Panc1 (cell line): ENCODE data around the gene MTMR12. TPM values are rescaled to one million over a fixed set of nuclear protein-coding genes. Genes with fewer than 3 reads are reported as not detected.

Source experiments
- ATAC-seq: fragments of 200-7000 bp; cut with Tn5 transposase; 2 replicates; pipeline ENCODE4 v1.9.1; 2020; ENCODE audit warnings: mild to moderate bottlenecking, moderate library complexity
- BruUV-seq: library from RNA; stranded (reverse); fragments of 400-500 nt; replicated peaks from 2 replicates; lab custom pipeline; 2021; lab: Mats Ljungman, UMichigan
- CTCF ChIA-PET: fragments of 300-600 bp; sonication (Branson Sonifier 250); formaldehyde crosslinking; loops from one replicate; lab custom pipeline; 2022; ENCODE audit warnings: antibody characterized with exemption; lab: Charles Lee
- POLR2A ChIA-PET: fragments of 300-600 bp; sonication (Branson Sonifier 250); formaldehyde crosslinking; loops from one replicate; lab custom pipeline; 2022; ENCODE audit warnings: antibody characterized with exemption; lab: Charles Lee
- DNase-seq: peaks from one replicate; pipeline ENCODE4 v3.0.0-alpha.2; 2010; ENCODE audit warnings: low read depth, low spot score
- H3K27ac ChIP-seq: 2 replicates; pipeline ENCODE4 v1.5.1; 2011; ENCODE audit warnings: mild to moderate bottlenecking, low read length, inconsistent platforms
- H3K27me3 ChIP-seq: fragments of 200-500 bp; sonication (Bioruptor generic); 2 replicates; pipeline ENCODE4 v1.6.0; 2014; ENCODE audit warnings: low read length, inconsistent platforms; ENCODE audit not compliant: control insufficient read depth, insufficient read depth
- H3K36me3 ChIP-seq: fragments of 200-500 bp; sonication (Bioruptor generic); 2 replicates; pipeline ENCODE4 v1.5.1; 2014; ENCODE audit warnings: inconsistent platforms, mild to moderate bottlenecking, low read length, moderate library complexity; ENCODE audit not compliant: control insufficient read depth, insufficient read depth
- H3K4me1 ChIP-seq: 2 replicates; pipeline ENCODE4 v1.5.1; 2011; ENCODE audit warnings: inconsistent platforms, mild to moderate bottlenecking, low read length, moderate library complexity; ENCODE audit not compliant: control insufficient read depth, insufficient read depth
- H3K4me3 ChIP-seq, 2 experiments: 2 replicates each; pipeline ENCODE4 v1.5.1; 2011 to 2012; ENCODE audit warnings: low read depth in 2 of 2, low read length in 2 of 2, mild to moderate bottlenecking in 2 of 2, inconsistent platforms in 1 of 2, moderate library complexity in 1 of 2
- H3K9me3 ChIP-seq: fragments of 200-500 bp; sonication (Bioruptor generic); 2 replicates; pipeline ENCODE4 v1.5.1; 2014; ENCODE audit warnings: low read depth, mild to moderate bottlenecking, inconsistent platforms, low read length, moderate library complexity; ENCODE audit not compliant: control insufficient read depth, insufficient read depth
- CTCF ChIP-seq: fragments of 450-650 bp; IDR thresholded peaks from 2 replicates; pipeline ENCODE4 v1.5.1; 2017; ENCODE audit warnings: mild to moderate bottlenecking
- POLR2AphosphoS5 ChIP-seq: IDR thresholded peaks from 2 replicates; pipeline ENCODE4 v1.6.1; 2012; ENCODE audit warnings: mild to moderate bottlenecking, low read depth, low read length, moderate library complexity
- SIN3A ChIP-seq: IDR thresholded peaks from 2 replicates; pipeline ENCODE4 v1.6.1; 2012; ENCODE audit warnings: low read depth, mild to moderate bottlenecking, low read length, moderate library complexity, borderline replicate concordance; ENCODE audit not compliant: insufficient read depth
- TCF7L2 ChIP-seq: IDR thresholded peaks from 2 replicates; pipeline ENCODE4 v1.6.1; 2011; ENCODE audit warnings: mild to moderate bottlenecking, low read depth, low read length, inconsistent platforms
- in situ Hi-C: cut with HindIII; loops from 2 replicates; pipeline ENCODE4 v1.10.0; 2016; ENCODE audit warnings: low sequenced_read_pairs, low pct_unique_long_range_greater_than_20kb
- intact Hi-C: fragments of 100-400 bp; cut with micrococcal nuclease; formaldehyde crosslinking; loops from one replicate; pipeline ENCODE4 v1.10.0; 2022; ENCODE audit not compliant: unreplicated experiment
- total RNA-seq: library from RNA; stranded (reverse); gene quantifications from one replicate; pipeline ENCODE4 v1.2.1, GENCODE V29; 2021; ENCODE audit not compliant: unreplicated experiment
- TF ChIP-seq, protein P1 (sequence below), 2 experiments: IDR thresholded peaks; 2 replicates each; pipeline ENCODE4 v1.6.1; 2011 to 2012; ENCODE audit warnings: low read depth in 2 of 2, control low read depth in 1 of 2, low read length in 1 of 2, mild to moderate bottlenecking in 1 of 2, moderate library complexity in 1 of 2; ENCODE audit not compliant: insufficient read depth in 1 of 2

Gene MTMR12
- total RNA-seq, 1 experiment from 2014 or later, result 42.4 TPM

- Histone ChIP-seq H3K9me3 (no peaks in the 10 kb centered on the region), H3K36me3 (peaks cover 9% of the 10 kb centered on the region; the same call in 1 of the 2 replicates), H3K27ac (no peak overlapping the region), H3K4me1 (no peaks in the 10 kb centered on the region), H3K4me3 (no peak overlapping the region), H3K27me3 (no peaks in the 10 kb centered on the region)
- DNase-seq (no peak), ATAC-seq (no peak)
- no TSS peak for BruUV-seq
- no peak for TF ChIP-seq TCF7L2
- TF ChIP-seq POLR2AphosphoS5, result no peak
- no peak for TF ChIP-seq SIN3A
- TF ChIP-seq, protein P1, sequence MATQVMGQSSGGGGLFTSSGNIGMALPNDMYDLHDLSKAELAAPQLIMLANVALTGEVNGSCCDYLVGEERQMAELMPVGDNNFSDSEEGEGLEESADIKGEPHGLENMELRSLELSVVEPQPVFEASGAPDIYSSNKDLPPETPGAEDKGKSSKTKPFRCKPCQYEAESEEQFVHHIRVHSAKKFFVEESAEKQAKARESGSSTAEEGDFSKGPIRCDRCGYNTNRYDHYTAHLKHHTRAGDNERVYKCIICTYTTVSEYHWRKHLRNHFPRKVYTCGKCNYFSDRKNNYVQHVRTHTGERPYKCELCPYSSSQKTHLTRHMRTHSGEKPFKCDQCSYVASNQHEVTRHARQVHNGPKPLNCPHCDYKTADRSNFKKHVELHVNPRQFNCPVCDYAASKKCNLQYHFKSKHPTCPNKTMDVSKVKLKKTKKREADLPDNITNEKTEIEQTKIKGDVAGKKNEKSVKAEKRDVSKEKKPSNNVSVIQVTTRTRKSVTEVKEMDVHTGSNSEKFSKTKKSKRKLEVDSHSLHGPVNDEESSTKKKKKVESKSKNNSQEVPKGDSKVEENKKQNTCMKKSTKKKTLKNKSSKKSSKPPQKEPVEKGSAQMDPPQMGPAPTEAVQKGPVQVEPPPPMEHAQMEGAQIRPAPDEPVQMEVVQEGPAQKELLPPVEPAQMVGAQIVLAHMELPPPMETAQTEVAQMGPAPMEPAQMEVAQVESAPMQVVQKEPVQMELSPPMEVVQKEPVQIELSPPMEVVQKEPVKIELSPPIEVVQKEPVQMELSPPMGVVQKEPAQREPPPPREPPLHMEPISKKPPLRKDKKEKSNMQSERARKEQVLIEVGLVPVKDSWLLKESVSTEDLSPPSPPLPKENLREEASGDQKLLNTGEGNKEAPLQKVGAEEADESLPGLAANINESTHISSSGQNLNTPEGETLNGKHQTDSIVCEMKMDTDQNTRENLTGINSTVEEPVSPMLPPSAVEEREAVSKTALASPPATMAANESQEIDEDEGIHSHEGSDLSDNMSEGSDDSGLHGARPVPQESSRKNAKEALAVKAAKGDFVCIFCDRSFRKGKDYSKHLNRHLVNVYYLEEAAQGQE (IDR thresholded peaks at IDR 0.05; ENCODE audit: insufficient read depth in 1 of 2, low read depth in 2 of 2, low read length in 1 of 2), result no peak
- TF ChIP-seq CTCF, result no peak
- intact Hi-C loops, result no loop called here
- CTCF ChIA-PET, result no interaction called here
- POLR2A ChIA-PET, result interaction anchor here (0.5 kb wide), 1 partner anchor 30 kb away, joined by 10 read pairs; no protein-coding TSS in a partner anchor
- in situ Hi-C loops, result no loop called here
These were observed 51.5 kb downstream of the MTMR12 start for GRCh38 chr5:32261198-32261597.

- DNase-seq, result no peak
- no peak for TF ChIP-seq SIN3A
- no peak for TF ChIP-seq POLR2AphosphoS5
- no peak for TF ChIP-seq CTCF
- no peak for TF ChIP-seq TCF7L2
- TF ChIP-seq, protein P1 (IDR thresholded peaks at IDR 0.05; ENCODE audit: insufficient read depth in 1 of 2, low read depth in 2 of 2, low read length in 1 of 2), result no peak
- ChIA-PET CTCF (no interaction called here), POLR2A (interaction anchor here (0.5 to 0.6 kb wide), 2 partner anchors 49 to 77 kb away, joined by 3 to 6 read pairs; no protein-coding TSS in a partner anchor)
- BruUV-seq, result no TSS peak
- intact Hi-C loops (no loop called here), in situ Hi-C loops (no loop called here)
- Histone ChIP-seq H3K9me3 (no peaks in the 10 kb centered on the region), H3K27ac (no peak overlapping the region), H3K4me3 (no peak overlapping the region), H3K4me1 (no peaks in the 10 kb centered on the region), H3K27me3 (no peaks in the 10 kb centered on the region), H3K36me3 (peaks cover 7% of the 10 kb centered on the region; the same call in 1 of the 2 replicates)
- no peak for ATAC-seq
These were observed 53.7 kb downstream of the MTMR12 start for GRCh38 chr5:32259033-32259432.
